Measurements from ENCODE around the gene SCP2. TPM values are rescaled to one million over a fixed set of nuclear protein-coding genes. Genes with fewer than 3 reads are reported as not detected.
A peak's percentile ranks its signal among the peaks of the same experiment; 100 is the strongest.

Gene SCP2
- total RNA-seq, 2 donors from 2014 or later, result 50.8 to 54.3 TPM

GRCh38 chr1:52907068-52907811 is 19.8 kb upstream of the SCP2 start:
- no peaks in the 10 kb centered on the region for H3K36me3 Mint-ChIP-seq (ENCODE audit: insufficient read depth in 2 of 2)
- DNase-seq (no peak), ATAC-seq (replicated peaks in 1 of 2) (no peak)
- H3K27me3 Mint-ChIP-seq (ENCODE audit: low read depth), result no peaks in the 10 kb centered on the region
- H3K4me1 Mint-ChIP-seq (ENCODE audit: low read depth), result no peaks in the 10 kb centered on the region
- H3K4me3 Mint-ChIP-seq, result no peak overlapping the region
- no peak overlapping the region for H3K27ac Mint-ChIP-seq
- H3K9me3 Mint-ChIP-seq, result no peaks in the 10 kb centered on the region

- DNase-seq (no peak), ATAC-seq (replicated peaks in 1 of 2) (no peak)
- no peak overlapping the region for H3K27ac Mint-ChIP-seq
- H3K4me3 Mint-ChIP-seq, result no peak overlapping the region
- no peaks in the 10 kb centered on the region for H3K9me3 Mint-ChIP-seq
- no peaks in the 10 kb centered on the region for H3K36me3 Mint-ChIP-seq (ENCODE audit: insufficient read depth in 2 of 2)
- H3K27me3 Mint-ChIP-seq (ENCODE audit: low read depth), result no peaks in the 10 kb centered on the region
- H3K4me1 Mint-ChIP-seq (ENCODE audit: low read depth), result no peaks in the 10 kb centered on the region
Observed at GRCh38 chr1:52907812-52908153, 19.3 kb upstream of the SCP2 start.

GRCh38 chr1:52911541-52911940 is 15.5 kb upstream of the SCP2 start:
- H3K27ac Mint-ChIP-seq, result no peak overlapping the region
- no peak for ATAC-seq (replicated peaks in 1 of 2)
- H3K27me3 Mint-ChIP-seq (ENCODE audit: low read depth), result no peaks in the 10 kb centered on the region
- no peaks in the 10 kb centered on the region for H3K4me1 Mint-ChIP-seq (ENCODE audit: low read depth)
- H3K36me3 Mint-ChIP-seq (ENCODE audit: insufficient read depth in 2 of 2), result no peaks in the 10 kb centered on the region
- no peaks in the 10 kb centered on the region for H3K9me3 Mint-ChIP-seq
- no peak overlapping the region for H3K4me3 Mint-ChIP-seq
- DNase-seq, result no peak

GRCh38 chr1:52913014-52913413 is 14.1 kb upstream of the SCP2 start:
- Mint-ChIP-seq H3K4me1 (ENCODE audit: low read depth) (no peaks in the 10 kb centered on the region), H3K27ac (peak overlapping the region; percentile 2), H3K27me3 (ENCODE audit: low read depth) (no peaks in the 10 kb centered on the region), H3K4me3 (no peak overlapping the region), H3K36me3 (ENCODE audit: insufficient read depth in 2 of 2) (no peaks in the 10 kb centered on the region), H3K9me3 (no peaks in the 10 kb centered on the region)
- ATAC-seq (replicated peaks in 1 of 2), result no peak
- DNase-seq, result no peak

GRCh38 chr1:52913537-52913936 is 13.5 kb upstream of the SCP2 start:
- no peaks in the 10 kb centered on the region for H3K36me3 Mint-ChIP-seq (ENCODE audit: insufficient read depth in 2 of 2)

GRCh38 chr1:52914463-52914862 is 12.6 kb upstream of the SCP2 start:
- DNase-seq, result no peak
- Mint-ChIP-seq H3K36me3 (ENCODE audit: insufficient read depth in 2 of 2) (no peaks in the 10 kb centered on the region), H3K4me1 (ENCODE audit: low read depth) (peaks cover 5% of the 10 kb centered on the region), H3K27ac (no peak overlapping the region), H3K27me3 (ENCODE audit: low read depth) (no peaks in the 10 kb centered on the region), H3K9me3 (no peaks in the 10 kb centered on the region), H3K4me3 (no peak overlapping the region)
- ATAC-seq (replicated peaks in 1 of 2), result no peak

More at GRCh38 chr1:52913537-52913936, 13.5 kb upstream of the SCP2 start:
- Mint-ChIP-seq H3K27ac (peak overlapping the region; percentile 2), H3K9me3 (no peaks in the 10 kb centered on the region), H3K4me3 (no peak overlapping the region), H3K4me1 (ENCODE audit: low read depth) (no peaks in the 10 kb centered on the region), H3K27me3 (ENCODE audit: low read depth) (no peaks in the 10 kb centered on the region)
- DNase-seq, result peak; percentile 11 to 14
- no peak for ATAC-seq (replicated peaks in 1 of 2)

GRCh38 chr1:52915211-52915854 is 11.7 kb upstream of the SCP2 start:
- Mint-ChIP-seq H3K9me3 (no peaks in the 10 kb centered on the region), H3K4me3 (no peak overlapping the region), H3K27me3 (ENCODE audit: low read depth) (no peaks in the 10 kb centered on the region), H3K36me3 (ENCODE audit: insufficient read depth in 2 of 2) (no peaks in the 10 kb centered on the region), H3K4me1 (ENCODE audit: low read depth) (peaks cover 14% of the 10 kb centered on the region), H3K27ac (no peak overlapping the region)
- no peak for DNase-seq
- ATAC-seq (replicated peaks in 1 of 2), result no peak

- Mint-ChIP-seq H3K4me1 (ENCODE audit: low read depth) (peaks cover 19% of the 10 kb centered on the region), H3K27me3 (ENCODE audit: low read depth) (no peaks in the 10 kb centered on the region), H3K27ac (no peak overlapping the region), H3K4me3 (no peak overlapping the region), H3K36me3 (ENCODE audit: insufficient read depth in 2 of 2) (no peaks in the 10 kb centered on the region), H3K9me3 (no peaks in the 10 kb centered on the region)
- no peak for DNase-seq
- ATAC-seq (replicated peaks in 1 of 2), result no peak
Observed at GRCh38 chr1:52915855-52916220, 11.2 kb upstream of the SCP2 start.

- Mint-ChIP-seq H3K4me3 (no peak overlapping the region), H3K27ac (no peak overlapping the region), H3K36me3 (ENCODE audit: insufficient read depth in 2 of 2) (no peaks in the 10 kb centered on the region), H3K27me3 (ENCODE audit: low read depth) (no peaks in the 10 kb centered on the region), H3K4me1 (ENCODE audit: low read depth) (peaks cover 21% of the 10 kb centered on the region), H3K9me3 (no peaks in the 10 kb centered on the region)
- ATAC-seq (replicated peaks in 1 of 2) (no peak), DNase-seq (no peak)
Observed at GRCh38 chr1:52916241-52916975, 10.7 kb upstream of the SCP2 start.

- no peaks in the 10 kb centered on the region for H3K36me3 Mint-ChIP-seq (ENCODE audit: insufficient read depth in 2 of 2)
- no peak overlapping the region for H3K4me3 Mint-ChIP-seq
- no peaks in the 10 kb centered on the region for H3K9me3 Mint-ChIP-seq
- H3K27me3 Mint-ChIP-seq (ENCODE audit: low read depth), result no peaks in the 10 kb centered on the region
- DNase-seq, result no peak
- H3K27ac Mint-ChIP-seq, result no peak overlapping the region
- ATAC-seq (replicated peaks in 1 of 2), result no peak
- peaks cover 26% of the 10 kb centered on the region for H3K4me1 Mint-ChIP-seq (ENCODE audit: low read depth)
Observed at GRCh38 chr1:52917156-52917555, 9.9 kb upstream of the SCP2 start.

- Mint-ChIP-seq H3K9me3 (no peaks in the 10 kb centered on the region), H3K27me3 (ENCODE audit: low read depth) (no peaks in the 10 kb centered on the region), H3K27ac (no peak overlapping the region), H3K36me3 (ENCODE audit: insufficient read depth in 2 of 2) (no peaks in the 10 kb centered on the region), H3K4me3 (no peak overlapping the region), H3K4me1 (ENCODE audit: low read depth) (peaks cover 29% of the 10 kb centered on the region)
- DNase-seq, result no peak
- no peak for ATAC-seq (replicated peaks in 1 of 2)
Observed at GRCh38 chr1:52917581-52917980, 9.5 kb upstream of the SCP2 start.

GRCh38 chr1:52918201-52918600 is 8.9 kb upstream of the SCP2 start:
- no peak for ATAC-seq (replicated peaks in 1 of 2)
- no peaks in the 10 kb centered on the region for H3K9me3 Mint-ChIP-seq

GRCh38 chr1:52919051-52919722 is 7.9 kb upstream of the SCP2 start:
- peak; percentile 12 to 43 for ATAC-seq (replicated peaks in 1 of 2)

More at GRCh38 chr1:52918201-52918600, 8.9 kb upstream of the SCP2 start:
- Mint-ChIP-seq H3K4me1 (ENCODE audit: low read depth) (peaks cover 30% of the 10 kb centered on the region), H3K36me3 (ENCODE audit: insufficient read depth in 2 of 2) (no peaks in the 10 kb centered on the region), H3K27me3 (ENCODE audit: low read depth) (no peaks in the 10 kb centered on the region), H3K4me3 (no peak overlapping the region), H3K27ac (no peak overlapping the region)
- DNase-seq, result no peak

More at GRCh38 chr1:52919051-52919722, 7.9 kb upstream of the SCP2 start:
- peak in 1 of 2 donors; percentile 12 for DNase-seq
- Mint-ChIP-seq H3K27ac (no peak overlapping the region), H3K27me3 (ENCODE audit: low read depth) (no peaks in the 10 kb centered on the region), H3K36me3 (ENCODE audit: insufficient read depth in 2 of 2) (no peaks in the 10 kb centered on the region), H3K4me1 (ENCODE audit: low read depth) (peaks cover 30% of the 10 kb centered on the region), H3K9me3 (no peaks in the 10 kb centered on the region), H3K4me3 (peak overlapping the region in 1 of 2 donors; percentile 73)

All from activated T-cell treated with anti-CD3 and anti-CD28 coated beads, Interleukin-2, amount 50 U/mL, for 72 hours (primary cell).